IMR-90 (cell line): Measurements from ENCODE around the gene GVQW3. TPM values are rescaled to one million over a fixed set of nuclear protein-coding genes. Genes with fewer than 3 reads are reported as not detected.

ENCODE experiments used
- ATAC-seq: fragments of 200-7000 bp; cut with Tn5 transposase; 2 replicates; pipeline ENCODE4 v1.9.1; 2020; ENCODE audit warnings: low read depth, mild to moderate bottlenecking, moderate library complexity
- BruUV-seq: library from RNA; stranded (reverse); fragments of 400-500 nt; replicated peaks from 2 replicates; lab custom pipeline; 2021; lab: Mats Ljungman, UMichigan
- CTCF ChIA-PET: fragments of 300-600 bp; formaldehyde crosslinking; extraction: SDS; loops from one replicate; lab custom pipeline; 2021; ENCODE audit warnings: antibody characterized with exemption; lab: Yijun Ruan, JAX
- POLR2A ChIA-PET: fragments of 300-600 bp; sonication (Branson Sonifier 250); formaldehyde crosslinking; loops from one replicate; lab custom pipeline; 2022; ENCODE audit warnings: antibody characterized with exemption; ENCODE audit not compliant: unreplicated experiment; lab: Charles Lee
- DNase-seq: peaks from one replicate; pipeline ENCODE4 v3.0.0; 2013
- H2AFZ ChIP-seq: replicated peaks from 2 replicates; pipeline ENCODE3; 2013; ENCODE audit warnings: low read length, mild to moderate bottlenecking; ENCODE audit not compliant: poor library complexity
- H2AK5ac ChIP-seq: 2 replicates; pipeline ENCODE4 v1.6.1; 2013; ENCODE audit warnings: low read depth, low read length, inconsistent platforms
- H2AK9ac ChIP-seq: replicated peaks from 2 replicates; pipeline ENCODE3; 2013; ENCODE audit warnings: mild to moderate bottlenecking, low read depth, low read length, moderate library complexity; ENCODE audit not compliant: poor library complexity
- H2BK120ac ChIP-seq: 2 replicates; pipeline ENCODE4 v1.6.1; 2013; ENCODE audit warnings: low read depth, low read length, inconsistent platforms
- H2BK15ac ChIP-seq: 3 replicates; pipeline ENCODE4 v1.6.1; 2013; ENCODE audit warnings: low read depth, low read length, inconsistent platforms
- H2BK20ac ChIP-seq: 2 replicates; pipeline ENCODE4 v1.6.1; 2013; ENCODE audit warnings: low read depth, mild to moderate bottlenecking, inconsistent platforms, low read length, moderate library complexity
- H2BK5ac ChIP-seq: 2 replicates; pipeline ENCODE4 v1.6.1; 2013; ENCODE audit warnings: mild to moderate bottlenecking, low read depth, low read length, inconsistent platforms; ENCODE audit not compliant: poor library complexity, severe bottlenecking
- H3K14ac ChIP-seq: replicated peaks from 2 replicates; pipeline ENCODE4 v1.6.1; 2013; ENCODE audit warnings: low read depth, low read length, inconsistent platforms
- H3K18ac ChIP-seq: 2 replicates; pipeline ENCODE4 v1.6.1; 2013; ENCODE audit warnings: low read depth, low read length, control low read depth
- H3K23ac ChIP-seq: 2 replicates; pipeline ENCODE4 v1.6.1; 2013; ENCODE audit warnings: low read depth, low read length, inconsistent platforms
- H3K27ac ChIP-seq: 2 replicates; pipeline ENCODE4 v1.5.1; 2013; ENCODE audit warnings: mild to moderate bottlenecking, control low read depth, low read length; ENCODE audit not compliant: insufficient read depth
- H3K27me3 ChIP-seq: 2 replicates; pipeline ENCODE4 v1.6.1; 2013; ENCODE audit warnings: low read length; ENCODE audit not compliant: control insufficient read depth, insufficient read depth
- H3K36me3 ChIP-seq: 2 replicates; pipeline ENCODE4 v1.6.1; 2013; ENCODE audit warnings: low read length, mixed read lengths; ENCODE audit not compliant: control insufficient read depth, insufficient read depth
- H3K4ac ChIP-seq: 2 replicates; pipeline ENCODE4 v1.6.1; 2013; ENCODE audit warnings: low read depth, low read length, inconsistent platforms
- H3K4me1 ChIP-seq: 2 replicates; pipeline ENCODE4 v1.6.1; 2013; ENCODE audit warnings: low read length, mixed read lengths; ENCODE audit not compliant: control insufficient read depth, insufficient read depth
- H3K4me2 ChIP-seq: 2 replicates; pipeline ENCODE4 v1.6.1; 2013; ENCODE audit warnings: low read depth, mild to moderate bottlenecking, control low read depth, low read length, moderate library complexity
- H3K4me3 ChIP-seq: 2 replicates; pipeline ENCODE4 v1.5.1; 2013; ENCODE audit warnings: low read depth, mild to moderate bottlenecking, control low read depth, low read length, moderate library complexity; ENCODE audit not compliant: insufficient read depth
- H3K56ac ChIP-seq: 2 replicates; pipeline ENCODE4 v1.6.1; 2013; ENCODE audit warnings: low read length, inconsistent platforms; ENCODE audit not compliant: insufficient read depth; ENCODE audit errors: extremely low read depth
- H3K79me1 ChIP-seq, 2 experiments: 2 replicates each; pipeline ENCODE4 v1.6.1; 2013; ENCODE audit warnings: low read length in 2 of 2, inconsistent platforms in 1 of 2, low read depth in 1 of 2
- H3K9ac ChIP-seq: 2 replicates; pipeline ENCODE4 v1.6.1; 2013; ENCODE audit warnings: low read depth, low read length, control low read depth
- H3K9me1 ChIP-seq: 2 replicates; pipeline ENCODE4 v1.6.1; 2013; ENCODE audit warnings: low read length, inconsistent platforms; ENCODE audit not compliant: insufficient read depth
- H3K9me3 ChIP-seq: 2 replicates; pipeline ENCODE4 v1.6.1; 2013; ENCODE audit warnings: low read length; ENCODE audit not compliant: control insufficient read depth, insufficient read depth
- H4K20me1 ChIP-seq: 2 replicates; pipeline ENCODE4 v1.6.1; 2013; ENCODE audit warnings: low read length, inconsistent platforms; ENCODE audit not compliant: insufficient read depth
- H4K5ac ChIP-seq: 2 replicates; pipeline ENCODE4 v1.6.1; 2013; ENCODE audit warnings: mild to moderate bottlenecking, low read depth, low read length, control low read depth
- H4K8ac ChIP-seq, 2 experiments: 2 replicates each; pipeline ENCODE4 v1.6.1; 2013; ENCODE audit warnings: low read depth in 2 of 2, low read length in 2 of 2, control low read depth in 1 of 2, inconsistent platforms in 1 of 2
- H4K91ac ChIP-seq: 2 replicates; pipeline ENCODE4 v1.6.1; 2013; ENCODE audit warnings: low read depth, low read length, inconsistent platforms; ENCODE audit not compliant: insufficient read depth
- RCOR1 ChIP-seq: IDR thresholded peaks from 2 replicates; pipeline ENCODE4 v1.6.1; 2012; ENCODE audit warnings: mild to moderate bottlenecking, low read length, improper control_type of control experiment; ENCODE audit not compliant: insufficient replicate concordance
- WGBS, 2 experiments: methylation state at CpG; one replicate each; pipeline versions ENCODE4 v1.1.5 to v1.1.7; 2013; ENCODE audit warnings: missing lambda C conversion rate in 2 of 2; ENCODE audit not compliant: insufficient read length in 1 of 2; ENCODE audit errors: extremely low coverage in 2 of 2; 5-methylcytosine and 5-hydroxymethylcytosine counted together
- dilution Hi-C: fragments of 300-500 bp; cut with HindIII; formaldehyde crosslinking; loops from one replicate; pipeline ENCODE4 v1.14.3; 2018; ENCODE audit warnings: low sequenced_read_pairs; ENCODE audit not compliant: unreplicated experiment
- in situ Hi-C: fragments of 300-500 bp; cut with MboI; formaldehyde crosslinking; loops from 3 replicates; pipeline ENCODE4 v1.14.3; 2019; ENCODE audit warnings: low sequenced_read_pairs, inconsistent platforms, mixed read lengths
- intact Hi-C: fragments of 100-400 bp; cut with micrococcal nuclease; formaldehyde crosslinking; loops from 2 replicates; pipeline ENCODE4 v1.10.0; 2022
- polyA plus RNA-seq, 3 experiments: library from polyadenylated mRNA; depleted of rRNA; stranded (reverse); fragments of >200 nt; gene quantifications; 2 replicates each; pipeline ENCODE4 v1.2.3, GENCODE V29; 2012; ENCODE audit warnings: low replicate concordance in 1 of 3
- total RNA-seq: library from RNA; depleted of rRNA; stranded (reverse); fragments of >200 nt; gene quantifications from 2 replicates; pipeline ENCODE4 v1.2.3, GENCODE V29; 2012
- TF ChIP-seq, protein P1 (sequence below): fragments of 150-350 bp; IDR thresholded peaks from 2 replicates; pipeline ENCODE4 v1.6.1; 2017; ENCODE audit warnings: mild to moderate bottlenecking, antibody characterized with exemption, low read length, low read depth
- TF ChIP-seq, protein P2 (sequence below): fragments of 150-350 bp; IDR thresholded peaks from 2 replicates; pipeline ENCODE4 v1.6.1; 2016; ENCODE audit warnings: low read depth, mild to moderate bottlenecking, low read length, moderate library complexity, borderline replicate concordance

GVQW3 gene
- total and polyA plus RNA-seq, 2 of the 4 experiments (the other 2 are of a cell fraction): 0.96 to 1.1 TPM

DNA sequence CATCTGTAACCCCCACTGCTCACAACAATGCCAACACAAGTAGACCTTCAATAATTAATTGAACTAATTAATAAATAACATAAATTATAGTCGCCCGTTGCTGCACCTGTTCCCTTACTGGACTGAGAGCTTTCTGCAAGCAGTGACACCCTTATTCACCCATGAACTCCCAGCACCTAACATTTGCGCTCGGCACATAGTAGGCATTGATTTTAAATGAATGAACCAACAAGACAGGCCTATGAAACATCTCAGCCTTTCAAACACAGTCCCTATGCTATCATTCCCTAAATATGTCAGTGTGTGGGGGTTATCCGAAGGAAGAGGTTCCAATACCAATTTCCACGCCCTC, 1.3 kb upstream of the GVQW3 start:
- Histone ChIP-seq H3K18ac (no peak overlapping the region), H3K23ac (peak overlapping the region; percentile 44; the same call in 1 of the 2 replicates), H3K27me3 (no peaks in the 10 kb centered on the region), H3K4me3 (peak overlapping the region; percentile 99), H2AFZ (peak overlapping the region; percentile 9), H3K14ac (peak overlapping the region; percentile 35), H2BK5ac (peak overlapping the region; percentile 55), H3K56ac (0 out of 2 replicates have a peak overlapping the region, but pooled peaks have one; percentile 2), H4K91ac (no peak overlapping the region), H3K9me1 (peaks cover 16% of the 10 kb centered on the region), H3K27ac (no peak overlapping the region; the same call in 1 of the 2 replicates), H2BK120ac (no peak overlapping the region), H3K9ac (peak overlapping the region; percentile 93), H3K4me2 (peak overlapping the region; percentile 100), H2BK15ac (no peak overlapping the region), H3K79me1 (peaks cover 22 to 64% of the 10 kb centered on the region in 2 experiments), H3K4ac (peak overlapping the region; percentile 37), H3K4me1 (peaks cover 11% of the 10 kb centered on the region), H4K5ac (no peak overlapping the region), H2AK9ac (peak overlapping the region; percentile 1), H3K36me3 (0 out of 2 replicates have a peak, but pooled peaks cover 2% of the 10 kb centered on the region), H2BK20ac (no peak overlapping the region), H4K20me1 (peaks cover 31% of the 10 kb centered on the region), H3K9me3 (no peaks in the 10 kb centered on the region), H2AK5ac (peak overlapping the region; percentile 48; the same call in 1 of the 2 replicates), H4K8ac (peak overlapping the region; percentile 0 to 4; a peak in 1 of 4 replicates)
- in situ Hi-C loops (no loop called here), intact Hi-C loops (loop anchor here (5.0 to 10.0 kb wide), 3 partner anchors 63 to 295 kb away; partner anchors contain the start of gene LRRC32), dilution Hi-C loops (no loop called here)
- POLR2A ChIA-PET: no interaction called here
- no TSS peak for BruUV-seq
- DNase-seq (no peak), ATAC-seq (no peak)
- no CpG with 5 or more reads among the region's 6 CpGs for WGBS, 2 experiments
- no peak for TF ChIP-seq RCOR1
- TF ChIP-seq, protein P1, sequence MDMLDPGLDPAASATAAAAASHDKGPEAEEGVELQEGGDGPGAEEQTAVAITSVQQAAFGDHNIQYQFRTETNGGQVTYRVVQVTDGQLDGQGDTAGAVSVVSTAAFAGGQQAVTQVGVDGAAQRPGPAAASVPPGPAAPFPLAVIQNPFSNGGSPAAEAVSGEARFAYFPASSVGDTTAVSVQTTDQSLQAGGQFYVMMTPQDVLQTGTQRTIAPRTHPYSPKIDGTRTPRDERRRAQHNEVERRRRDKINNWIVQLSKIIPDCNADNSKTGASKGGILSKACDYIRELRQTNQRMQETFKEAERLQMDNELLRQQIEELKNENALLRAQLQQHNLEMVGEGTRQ: no peak
- TF ChIP-seq, protein P2, sequence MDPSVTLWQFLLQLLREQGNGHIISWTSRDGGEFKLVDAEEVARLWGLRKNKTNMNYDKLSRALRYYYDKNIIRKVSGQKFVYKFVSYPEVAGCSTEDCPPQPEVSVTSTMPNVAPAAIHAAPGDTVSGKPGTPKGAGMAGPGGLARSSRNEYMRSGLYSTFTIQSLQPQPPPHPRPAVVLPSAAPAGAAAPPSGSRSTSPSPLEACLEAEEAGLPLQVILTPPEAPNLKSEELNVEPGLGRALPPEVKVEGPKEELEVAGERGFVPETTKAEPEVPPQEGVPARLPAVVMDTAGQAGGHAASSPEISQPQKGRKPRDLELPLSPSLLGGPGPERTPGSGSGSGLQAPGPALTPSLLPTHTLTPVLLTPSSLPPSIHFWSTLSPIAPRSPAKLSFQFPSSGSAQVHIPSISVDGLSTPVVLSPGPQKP: no peak
- CTCF ChIA-PET: no interaction called here
